Measurements from ENCODE around the gene VPS41. TPM values are rescaled to one million over a fixed set of nuclear protein-coding genes. Genes with fewer than 3 reads are reported as not detected.

The VPS41 gene
- total and polyA plus RNA-seq, 7 donors, result 10.2 to 38.5 (median 25.7) TPM

GRCh38 chr7:38798552-38799267 lies 110.3 kb downstream of the VPS41 start:
- no peak for DNase-seq
- TF ChIP-seq POLR2AphosphoS5 (IDR thresholded peaks at IDR 0.05) (no peak), POLR2A (IDR thresholded peaks at IDR 0.05) (no peak), CTCF (IDR thresholded peaks at IDR 0.05) (no peak), EP300 (IDR thresholded peaks at IDR 0.05) (no peak)
- H3K27ac ChIP-seq, result no peak overlapping the region
- intact Hi-C loops (cut with DNase I), result loop anchor here (10.0 kb wide), 1 partner anchor 136 kb away; no protein-coding TSS in a partner anchor
- H3K4me3 ChIP-seq, result no peak overlapping the region
- H3K36me3 ChIP-seq, result peaks cover 0 to 15% (median 0%) of the 10 kb centered on the region in 4 donors
- peaks cover 0 to 2% (median 0%) of the 10 kb centered on the region in 4 donors for H3K4me1 ChIP-seq
- H3K9me3 ChIP-seq, result no peaks in the 10 kb centered on the region
- H3K27me3 ChIP-seq, result no peaks in the 10 kb centered on the region
- WGBS, 2 donors, result 87 to 92% methylated on average over 7 of the region's 7 CpGs

GRCh38 chr7:38796626-38797501 lies 112.1 kb downstream of the VPS41 start:
- TF ChIP-seq EP300 (IDR thresholded peaks at IDR 0.05), result no peak
- TF ChIP-seq POLR2A (IDR thresholded peaks at IDR 0.05), result no peak
- no peak for TF ChIP-seq POLR2AphosphoS5 (IDR thresholded peaks at IDR 0.05)
- TF ChIP-seq CTCF (IDR thresholded peaks at IDR 0.05), result peak; percentile 67 to 74 (median 70)
- H3K4me1 ChIP-seq, result no peaks in the 10 kb centered on the region
- peaks cover 0 to 19% (median 0%) of the 10 kb centered on the region in 4 donors for H3K36me3 ChIP-seq
- no peaks in the 10 kb centered on the region for H3K27me3 ChIP-seq
- no peak overlapping the region for H3K4me3 ChIP-seq
- intact Hi-C loops (cut with DNase I), result loop anchor here (2.0 to 10.0 kb wide), 3 partner anchors 138 to 724 kb away; no protein-coding TSS in a partner anchor
- no peak overlapping the region for H3K27ac ChIP-seq
- WGBS, 2 donors, result 33 to 43% methylated on average over 8 of the region's 8 CpGs
- no peak for DNase-seq
- H3K9me3 ChIP-seq, result no peaks in the 10 kb centered on the region

- no peaks in the 10 kb centered on the region for H3K4me1 ChIP-seq
- no peak overlapping the region for H3K4me3 ChIP-seq
- WGBS, 2 donors, result 93 to 95% methylated on average over 2 of the region's 2 CpGs
- intact Hi-C loops (cut with DNase I), result loop anchor here (10.0 kb wide), 1 partner anchor 139 kb away; no protein-coding TSS in a partner anchor
- H3K27ac ChIP-seq, result no peak overlapping the region
- TF ChIP-seq POLR2AphosphoS5 (IDR thresholded peaks at IDR 0.05) (no peak), POLR2A (IDR thresholded peaks at IDR 0.05) (no peak), CTCF (IDR thresholded peaks at IDR 0.05) (no peak), EP300 (IDR thresholded peaks at IDR 0.05) (no peak)
- H3K9me3 ChIP-seq, result no peaks in the 10 kb centered on the region
- no peaks in the 10 kb centered on the region for H3K27me3 ChIP-seq
- peaks cover 0 to 25% (median 0%) of the 10 kb centered on the region in 4 donors for H3K36me3 ChIP-seq
- no peak for DNase-seq
Measured at GRCh38 chr7:38795593-38795992, 113.4 kb downstream of the VPS41 start.

- H3K4me1 ChIP-seq, result no peaks in the 10 kb centered on the region
- no peak for TF ChIP-seq POLR2A (IDR thresholded peaks at IDR 0.05)
- TF ChIP-seq EP300 (IDR thresholded peaks at IDR 0.05), result no peak
- H3K9me3 ChIP-seq, result no peaks in the 10 kb centered on the region
- no peaks in the 10 kb centered on the region for H3K27me3 ChIP-seq
- H3K4me3 ChIP-seq, result no peak overlapping the region
- intact Hi-C loops (cut with DNase I), result no loop called here
- DNase-seq, result no peak
- H3K36me3 ChIP-seq, result peaks cover 0 to 8% (median 0%) of the 10 kb centered on the region in 4 donors
- no peak overlapping the region for H3K27ac ChIP-seq
Measured at GRCh38 chr7:38781991-38782390, 127.0 kb downstream of the VPS41 start.

- Histone ChIP-seq H3K27me3 (no peaks in the 10 kb centered on the region), H3K36me3 (peaks cover 0 to 27% (median 2%) of the 10 kb centered on the region in 4 donors), H3K4me3 (no peak overlapping the region), H3K4me1 (peaks cover 0 to 11% (median 3%) of the 10 kb centered on the region in 4 donors), H3K27ac (no peak overlapping the region), H3K9me3 (no peaks in the 10 kb centered on the region)
- no peak for DNase-seq
- 39 to 47% methylated on average over 1 of the region's 1 CpG for WGBS, 2 donors
- TF ChIP-seq POLR2AphosphoS5 (IDR thresholded peaks at IDR 0.05) (no peak), POLR2A (IDR thresholded peaks at IDR 0.05) (no peak), EP300 (IDR thresholded peaks at IDR 0.05) (no peak), CTCF (IDR thresholded peaks at IDR 0.05) (no peak)
- intact Hi-C loops (cut with DNase I), result no loop called here
Measured at GRCh38 chr7:38777609-38778008, 131.4 kb downstream of the VPS41 start.

All from sigmoid colon (tissue), 7 donors.